AG09319 (cell line): ENCODE results near the gene PAX4.
A peak's percentile ranks its signal among the peaks of the same experiment; 100 is the strongest.

ENCODE experiments used
- DNase-seq: peaks from one replicate; pipeline ENCODE4 v3.0.0-alpha.2; 2010; ENCODE audit warnings: low read depth; ENCODE audit errors: extremely low read depth
- CTCF ChIP-seq: IDR thresholded peaks from 2 replicates; pipeline ENCODE4 v1.5.1; 2011; ENCODE audit warnings: low read depth, mild to moderate bottlenecking, inconsistent platforms, low read length, moderate library complexity

PAX4 gene

GRCh38 chr7:127585044-127585953, 32.6 kb downstream of the PAX4 start, which contains the start of gene GCC1:
GCC1 (minus strand) TSS chr7:127585596; CDS start chr7:127585182, 414 bp downstream.
- peak; percentile 59 for DNase-seq
- TF ChIP-seq CTCF, result no peak

GRCh38 chr7:127584648-127585043, 33.3 kb downstream of the PAX4 start:
- TF ChIP-seq CTCF, result no peak
- DNase-seq, result no peak

- no peak for DNase-seq
- no peak for TF ChIP-seq CTCF
These were observed 35.6 kb downstream of the PAX4 start for GRCh38 chr7:127582361-127582760.

- DNase-seq, result no peak
- no peak for TF ChIP-seq CTCF
These were observed 36.2 kb downstream of the PAX4 start for GRCh38 chr7:127581716-127582115.

GRCh38 chr7:127580612-127581011, 37.3 kb downstream of the PAX4 start:
- no peak for TF ChIP-seq CTCF
- DNase-seq, result no peak

- TF ChIP-seq CTCF, result no peak
These were observed 39.1 kb downstream of the PAX4 start for GRCh38 chr7:127578711-127579275.

GRCh38 chr7:127578036-127578684, 39.8 kb downstream of the PAX4 start:
- no peak for DNase-seq
- TF ChIP-seq CTCF, result peak; percentile 22

More at GRCh38 chr7:127578711-127579275, 39.1 kb downstream of the PAX4 start:
- DNase-seq, result no peak
